ENCODE measurements around the gene LRRC45. TPM values are rescaled to one million over a fixed set of nuclear protein-coding genes. Genes with fewer than 3 reads are reported as not detected.

Gene LRRC45
- total and polyA plus RNA-seq, 9 of the 15 experiments (the other 6 are each of a cell fraction or from before 2014, with no cell fraction given), result 3.5 to 21.5 (median 11.2) TPM; not detected in 2

DNA sequence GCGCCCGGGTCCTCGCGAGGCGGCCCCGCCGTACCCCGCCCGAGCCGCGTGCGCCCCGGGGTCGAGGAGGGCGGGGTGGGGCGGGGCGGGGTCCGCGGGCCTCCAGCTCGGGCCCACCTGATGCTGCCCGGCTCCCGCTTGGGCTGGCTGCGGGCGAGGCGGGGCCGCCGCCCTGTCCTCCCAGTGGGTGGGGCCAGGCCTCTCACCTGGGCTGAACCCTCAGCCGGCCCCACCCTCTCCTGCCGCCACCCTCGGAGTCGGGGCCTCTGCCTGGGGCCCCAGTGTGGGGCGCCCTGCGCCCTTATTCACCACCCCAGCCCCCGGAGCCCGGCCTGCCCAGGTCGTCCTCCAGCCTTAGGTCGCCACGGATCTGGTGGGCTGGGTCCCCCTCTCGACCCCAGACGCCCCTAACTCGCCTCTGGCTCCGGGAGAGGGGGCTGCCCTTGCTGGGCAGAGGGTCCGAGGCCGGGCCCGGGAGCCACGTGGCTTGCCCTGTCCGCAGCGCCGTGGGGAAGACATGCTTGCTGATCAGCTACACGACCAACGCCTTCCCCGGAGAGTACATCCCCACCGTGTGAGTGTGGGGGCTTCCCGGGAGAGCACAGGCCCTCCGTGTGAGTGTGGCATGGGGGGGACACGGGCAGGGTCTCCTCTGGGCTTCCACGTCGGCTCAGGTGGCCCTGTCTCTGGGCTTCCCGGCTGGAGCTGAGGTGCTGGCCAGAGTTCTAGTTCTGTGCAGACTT is 9.0 kb downstream of the LRRC45 start (continued):
- TF ChIP-seq, protein P1, sequence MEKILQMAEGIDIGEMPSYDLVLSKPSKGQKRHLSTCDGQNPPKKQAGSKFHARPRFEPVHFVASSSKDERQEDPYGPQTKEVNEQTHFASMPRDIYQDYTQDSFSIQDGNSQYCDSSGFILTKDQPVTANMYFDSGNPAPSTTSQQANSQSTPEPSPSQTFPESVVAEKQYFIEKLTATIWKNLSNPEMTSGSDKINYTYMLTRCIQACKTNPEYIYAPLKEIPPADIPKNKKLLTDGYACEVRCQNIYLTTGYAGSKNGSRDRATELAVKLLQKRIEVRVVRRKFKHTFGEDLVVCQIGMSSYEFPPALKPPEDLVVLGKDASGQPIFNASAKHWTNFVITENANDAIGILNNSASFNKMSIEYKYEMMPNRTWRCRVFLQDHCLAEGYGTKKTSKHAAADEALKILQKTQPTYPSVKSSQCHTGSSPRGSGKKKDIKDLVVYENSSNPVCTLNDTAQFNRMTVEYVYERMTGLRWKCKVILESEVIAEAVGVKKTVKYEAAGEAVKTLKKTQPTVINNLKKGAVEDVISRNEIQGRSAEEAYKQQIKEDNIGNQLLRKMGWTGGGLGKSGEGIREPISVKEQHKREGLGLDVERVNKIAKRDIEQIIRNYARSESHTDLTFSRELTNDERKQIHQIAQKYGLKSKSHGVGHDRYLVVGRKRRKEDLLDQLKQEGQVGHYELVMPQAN (IDR thresholded peaks at IDR 0.05; ENCODE audit: borderline replicate concordance), result peak; percentile 88
- TF ChIP-seq RBFOX2 (IDR thresholded peaks at IDR 0.05; ENCODE audit: low read depth, low read length) (peak; percentile 72), PHF8 (IDR thresholded peaks at IDR 0.05; ENCODE audit: borderline replicate concordance, low read length) (peak; percentile 64; the same call in 1 of the 2 replicates), OTX1 (CRISPR knock-in tag; IDR thresholded peaks at IDR 0.05) (no peak), SMARCE1 (IDR thresholded peaks at IDR 0.05) (no peak), EP400 (IDR thresholded peaks at IDR 0.05) (peak; percentile 93), ATF1 (CRISPR knock-in tag; IDR thresholded peaks at IDR 0.05) (no peak), ATF1 (tag; IDR thresholded peaks at IDR 0.05) (peak; percentile 12; the same call in 1 of the 2 replicates), ZBTB17 (CRISPR knock-in tag; IDR thresholded peaks at IDR 0.05) (peak; percentile 46; the same call in 1 of the 2 replicates)
- TF ChIP-seq, protein P2, sequence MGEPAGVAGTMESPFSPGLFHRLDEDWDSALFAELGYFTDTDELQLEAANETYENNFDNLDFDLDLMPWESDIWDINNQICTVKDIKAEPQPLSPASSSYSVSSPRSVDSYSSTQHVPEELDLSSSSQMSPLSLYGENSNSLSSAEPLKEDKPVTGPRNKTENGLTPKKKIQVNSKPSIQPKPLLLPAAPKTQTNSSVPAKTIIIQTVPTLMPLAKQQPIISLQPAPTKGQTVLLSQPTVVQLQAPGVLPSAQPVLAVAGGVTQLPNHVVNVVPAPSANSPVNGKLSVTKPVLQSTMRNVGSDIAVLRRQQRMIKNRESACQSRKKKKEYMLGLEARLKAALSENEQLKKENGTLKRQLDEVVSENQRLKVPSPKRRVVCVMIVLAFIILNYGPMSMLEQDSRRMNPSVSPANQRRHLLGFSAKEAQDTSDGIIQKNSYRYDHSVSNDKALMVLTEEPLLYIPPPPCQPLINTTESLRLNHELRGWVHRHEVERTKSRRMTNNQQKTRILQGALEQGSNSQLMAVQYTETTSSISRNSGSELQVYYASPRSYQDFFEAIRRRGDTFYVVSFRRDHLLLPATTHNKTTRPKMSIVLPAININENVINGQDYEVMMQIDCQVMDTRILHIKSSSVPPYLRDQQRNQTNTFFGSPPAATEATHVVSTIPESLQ (CRISPR knock-in tag; IDR thresholded peaks at IDR 0.05), result 0 out of 2 replicates have a peak, but pooled peaks have one; percentile 44
- TF ChIP-seq, protein P3, sequence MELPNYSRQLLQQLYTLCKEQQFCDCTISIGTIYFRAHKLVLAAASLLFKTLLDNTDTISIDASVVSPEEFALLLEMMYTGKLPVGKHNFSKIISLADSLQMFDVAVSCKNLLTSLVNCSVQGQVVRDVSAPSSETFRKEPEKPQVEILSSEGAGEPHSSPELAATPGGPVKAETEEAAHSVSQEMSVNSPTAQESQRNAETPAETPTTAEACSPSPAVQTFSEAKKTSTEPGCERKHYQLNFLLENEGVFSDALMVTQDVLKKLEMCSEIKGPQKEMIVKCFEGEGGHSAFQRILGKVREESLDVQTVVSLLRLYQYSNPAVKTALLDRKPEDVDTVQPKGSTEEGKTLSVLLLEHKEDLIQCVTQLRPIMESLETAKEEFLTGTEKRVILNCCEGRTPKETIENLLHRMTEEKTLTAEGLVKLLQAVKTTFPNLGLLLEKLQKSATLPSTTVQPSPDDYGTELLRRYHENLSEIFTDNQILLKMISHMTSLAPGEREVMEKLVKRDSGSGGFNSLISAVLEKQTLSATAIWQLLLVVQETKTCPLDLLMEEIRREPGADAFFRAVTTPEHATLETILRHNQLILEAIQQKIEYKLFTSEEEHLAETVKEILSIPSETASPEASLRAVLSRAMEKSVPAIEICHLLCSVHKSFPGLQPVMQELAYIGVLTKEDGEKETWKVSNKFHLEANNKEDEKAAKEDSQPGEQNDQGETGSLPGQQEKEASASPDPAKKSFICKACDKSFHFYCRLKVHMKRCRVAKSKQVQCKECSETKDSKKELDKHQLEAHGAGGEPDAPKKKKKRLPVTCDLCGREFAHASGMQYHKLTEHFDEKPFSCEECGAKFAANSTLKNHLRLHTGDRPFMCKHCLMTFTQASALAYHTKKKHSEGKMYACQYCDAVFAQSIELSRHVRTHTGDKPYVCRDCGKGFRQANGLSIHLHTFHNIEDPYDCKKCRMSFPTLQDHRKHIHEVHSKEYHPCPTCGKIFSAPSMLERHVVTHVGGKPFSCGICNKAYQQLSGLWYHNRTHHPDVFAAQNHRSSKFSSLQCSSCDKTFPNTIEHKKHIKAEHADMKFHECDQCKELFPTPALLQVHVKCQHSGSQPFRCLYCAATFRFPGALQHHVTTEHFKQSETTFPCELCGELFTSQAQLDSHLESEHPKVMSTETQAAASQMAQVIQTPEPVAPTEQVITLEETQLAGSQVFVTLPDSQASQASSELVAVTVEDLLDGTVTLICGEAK (IDR thresholded peaks at IDR 0.05), result peak; percentile 44; the same call in 1 of the 2 replicates
- TF ChIP-seq, protein P3 (CRISPR knock-in tag; IDR thresholded peaks at IDR 0.05), result no peak
- TF ChIP-seq, protein P4, sequence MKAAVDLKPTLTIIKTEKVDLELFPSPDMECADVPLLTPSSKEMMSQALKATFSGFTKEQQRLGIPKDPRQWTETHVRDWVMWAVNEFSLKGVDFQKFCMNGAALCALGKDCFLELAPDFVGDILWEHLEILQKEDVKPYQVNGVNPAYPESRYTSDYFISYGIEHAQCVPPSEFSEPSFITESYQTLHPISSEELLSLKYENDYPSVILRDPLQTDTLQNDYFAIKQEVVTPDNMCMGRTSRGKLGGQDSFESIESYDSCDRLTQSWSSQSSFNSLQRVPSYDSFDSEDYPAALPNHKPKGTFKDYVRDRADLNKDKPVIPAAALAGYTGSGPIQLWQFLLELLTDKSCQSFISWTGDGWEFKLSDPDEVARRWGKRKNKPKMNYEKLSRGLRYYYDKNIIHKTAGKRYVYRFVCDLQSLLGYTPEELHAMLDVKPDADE (conservative IDR thresholded peaks at IDR 0.05; ENCODE audit: control insufficient read depth, low read depth, low read length), result peak; percentile 23; the same call in 1 of the 2 replicates
